ENCODE measurements around the gene STARD3NL. TPM values are rescaled to one million over a fixed set of nuclear protein-coding genes. Genes with fewer than 3 reads are reported as not detected.
"Not testable (repeated sequence)": the region's sequence is repeated elsewhere in the genome, so short reads cannot be mapped to it uniquely, and the experiment has no call there.

STARD3NL gene
- 45.1 TPM for polyA plus RNA-seq (2013, experiment 1 of 2; ENCODE audit: insufficient read length)
- 46.3 TPM for polyA plus RNA-seq (2013, experiment 2 of 2; ENCODE audit: insufficient read length)

GRCh38 chr7:38178004-38178694 is at the start of gene STARD3NL:
Gene STARD3NL (plus strand): TSS chr7:38178245. CDS start chr7:38207505, 29,260 bp downstream.
- peak; percentile 100 for DNase-seq

DNA sequence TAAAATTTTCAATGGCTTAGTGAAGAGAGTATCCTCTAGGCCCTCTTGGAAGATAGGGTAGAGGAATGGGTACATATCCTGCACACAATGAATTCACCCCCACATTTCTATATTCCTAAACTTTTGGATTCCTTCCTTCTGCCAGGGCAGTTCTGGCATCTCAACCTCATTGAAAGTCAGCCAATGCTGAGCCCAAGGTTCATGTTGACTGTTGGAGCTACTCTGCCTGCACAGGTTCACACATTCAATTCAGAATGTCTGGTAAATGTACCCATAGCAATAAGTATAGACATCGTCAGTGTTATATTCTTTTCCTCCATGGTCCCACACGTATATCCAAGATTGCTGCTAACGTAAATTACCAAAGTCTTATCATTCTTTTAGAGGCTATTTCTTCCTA is 48.9 kb upstream of the STARD3NL start:
- no peak for DNase-seq

DNA sequence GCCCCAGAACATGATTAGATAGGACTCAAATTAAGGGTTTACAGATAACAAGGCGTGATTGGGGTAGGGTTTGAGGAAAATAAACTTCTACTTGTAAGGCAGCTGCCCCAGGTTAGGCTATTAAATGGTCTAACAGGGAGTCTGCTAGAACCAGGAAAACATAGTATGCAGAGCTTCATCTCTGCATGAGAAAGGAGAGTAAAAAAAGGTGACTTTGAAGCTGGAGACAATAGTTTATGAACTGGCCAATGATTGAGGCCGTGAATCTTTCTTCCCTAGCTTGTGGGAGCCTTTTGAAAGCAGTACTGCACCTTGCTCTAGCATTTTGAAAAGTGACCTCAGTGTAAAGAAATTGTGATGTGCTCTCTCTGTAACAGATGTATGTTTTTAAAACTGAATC is 48.5 kb upstream of the STARD3NL start:
- no peak for DNase-seq

GRCh38 chr7:38138171-38138570 is 39.9 kb upstream of the STARD3NL start:
- no peak for DNase-seq

GRCh38 chr7:38141187-38141586 is 36.9 kb upstream of the STARD3NL start:
- no peak for DNase-seq

GRCh38 chr7:38142736-38143135 is 35.3 kb upstream of the STARD3NL start:
- no peak for DNase-seq

DNA sequence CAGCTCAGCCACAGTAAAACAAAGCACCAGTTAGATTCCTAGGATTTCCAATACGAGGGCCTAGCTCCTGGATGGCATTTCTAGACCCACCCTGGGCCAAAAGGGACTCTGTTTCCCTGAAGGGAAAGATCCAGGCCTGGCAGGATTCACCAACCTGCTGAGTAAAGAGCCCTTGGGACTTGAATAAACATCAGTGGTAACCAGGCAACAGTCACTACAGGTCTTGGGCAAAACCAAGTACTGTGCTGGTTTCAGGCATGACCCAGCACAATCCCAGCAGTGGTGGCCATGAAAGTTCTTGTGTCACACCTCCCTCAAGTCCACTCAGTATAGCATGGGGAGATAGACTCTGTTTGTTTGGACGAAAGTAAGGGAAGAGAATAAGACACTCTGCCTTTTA is 31.0 kb upstream of the STARD3NL start:
- no peak for DNase-seq

DNA sequence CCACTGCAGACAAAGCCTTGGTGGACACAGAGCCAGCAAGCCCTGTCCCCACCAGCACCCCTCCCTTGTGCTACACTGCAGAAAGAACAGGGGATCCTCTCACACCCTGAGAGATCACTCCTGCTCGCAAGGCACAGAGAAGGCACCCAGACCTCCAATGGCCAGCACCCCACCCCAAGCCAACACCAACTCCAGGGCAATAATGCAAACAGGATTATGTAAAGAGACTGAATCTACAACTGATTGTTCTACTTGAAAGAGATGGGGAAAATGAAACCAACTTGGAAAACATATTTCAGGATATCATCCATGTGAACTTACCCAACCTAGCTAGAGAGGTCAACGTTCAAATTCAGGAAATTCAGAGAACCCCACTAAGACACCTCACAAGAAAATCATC is 26.5 kb upstream of the STARD3NL start:
- no peak for DNase-seq

DNA sequence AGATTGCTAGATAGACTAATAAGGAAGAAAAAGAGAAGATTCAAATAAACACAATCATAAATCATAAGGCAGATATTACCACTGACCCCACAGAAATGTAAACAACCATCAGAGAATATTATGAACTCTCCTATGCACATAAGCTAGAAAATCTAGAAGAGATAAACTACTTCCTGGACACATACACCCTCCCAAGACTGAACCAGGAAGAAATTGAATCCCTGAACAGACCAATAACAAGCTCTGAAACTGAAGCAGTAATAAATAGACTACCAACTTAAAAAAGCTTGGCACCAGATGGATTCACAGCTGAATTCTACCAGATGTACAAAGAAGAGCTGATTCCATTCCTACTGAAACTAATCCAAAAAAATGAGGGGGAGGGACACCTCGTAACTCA is 24.5 kb upstream of the STARD3NL start:
- DNase-seq = no peak

DNA sequence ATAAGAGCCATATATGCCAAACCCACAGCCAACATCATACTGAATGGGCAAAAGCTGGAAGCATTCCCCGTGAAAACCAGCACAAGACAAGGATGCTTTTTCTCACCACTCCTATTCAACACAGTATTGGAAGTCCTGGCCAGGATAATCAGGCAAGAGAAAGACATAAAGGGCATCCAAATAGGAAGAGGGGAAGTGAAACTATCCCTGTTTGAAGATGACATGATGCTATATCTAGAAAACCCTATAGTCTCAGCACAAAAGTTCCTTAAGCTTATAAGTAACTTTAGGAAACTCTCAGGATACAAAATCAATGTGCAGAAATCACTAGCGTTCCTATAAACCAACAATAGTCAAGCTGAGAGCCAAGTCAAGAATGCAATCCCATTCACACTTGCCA is 23.8 kb upstream of the STARD3NL start:
- DNase-seq = no peak

- no peak for DNase-seq
Observed at GRCh38 chr7:38160003-38160571, 18.0 kb upstream of the STARD3NL start.

GRCh38 chr7:38162036-38162435 is 16.0 kb upstream of the STARD3NL start:
- DNase-seq = no peak

DNA sequence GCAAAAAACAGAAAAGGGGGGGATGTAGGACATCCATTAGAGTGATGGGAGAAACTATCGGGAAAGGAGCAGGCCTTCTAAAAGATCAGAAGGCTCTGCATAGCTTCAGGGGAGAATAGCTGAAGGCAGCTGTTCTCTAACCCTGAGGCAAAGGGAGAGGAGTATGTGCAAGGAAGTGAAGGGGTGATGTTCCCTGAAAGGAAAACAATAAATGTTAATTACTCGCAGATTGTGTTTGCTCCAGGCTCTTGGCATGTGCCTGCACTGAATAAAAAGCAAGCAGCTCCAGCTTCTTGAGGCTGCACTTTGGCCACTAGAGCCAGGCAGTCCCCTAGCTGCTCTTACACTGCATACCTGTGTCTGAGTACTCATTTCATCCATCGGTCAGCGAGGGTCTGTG is 14.4 kb upstream of the STARD3NL start:
- no peak for DNase-seq

DNA sequence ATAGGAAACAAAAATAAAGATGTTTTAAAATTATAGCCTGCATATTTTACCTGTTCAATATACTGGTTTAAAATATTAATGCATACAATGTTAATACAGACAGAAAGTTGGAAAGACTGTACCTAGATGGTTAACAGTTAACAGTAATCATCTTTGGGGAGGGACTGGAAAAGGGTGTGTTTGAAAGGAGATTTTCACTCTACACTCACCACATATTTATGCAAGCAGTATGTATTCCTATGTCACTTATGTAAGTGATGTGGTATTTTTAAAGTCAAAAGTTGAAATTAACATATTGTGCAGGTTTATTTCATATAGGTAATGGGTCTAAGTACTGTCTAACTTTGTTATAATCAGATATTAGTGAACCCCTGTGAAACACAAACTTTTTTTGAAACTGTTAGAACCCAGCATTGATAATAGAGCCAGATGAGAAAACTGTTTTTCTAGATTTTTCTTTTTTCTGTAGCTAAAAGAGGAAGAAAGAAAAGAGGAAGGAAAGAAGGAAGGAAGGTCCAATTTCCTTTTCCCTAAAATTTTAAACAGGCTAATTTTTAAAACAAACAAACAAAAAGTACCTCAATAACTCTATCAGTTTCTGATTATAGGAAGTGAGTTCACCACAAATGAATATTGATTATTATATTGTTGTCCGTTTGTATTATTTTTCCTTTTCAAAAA is 9.0 kb upstream of the STARD3NL start:
- no peak for DNase-seq

GRCh38 chr7:38169847-38170246 is 8.2 kb upstream of the STARD3NL start:
- DNase-seq = peak; percentile 69

DNA sequence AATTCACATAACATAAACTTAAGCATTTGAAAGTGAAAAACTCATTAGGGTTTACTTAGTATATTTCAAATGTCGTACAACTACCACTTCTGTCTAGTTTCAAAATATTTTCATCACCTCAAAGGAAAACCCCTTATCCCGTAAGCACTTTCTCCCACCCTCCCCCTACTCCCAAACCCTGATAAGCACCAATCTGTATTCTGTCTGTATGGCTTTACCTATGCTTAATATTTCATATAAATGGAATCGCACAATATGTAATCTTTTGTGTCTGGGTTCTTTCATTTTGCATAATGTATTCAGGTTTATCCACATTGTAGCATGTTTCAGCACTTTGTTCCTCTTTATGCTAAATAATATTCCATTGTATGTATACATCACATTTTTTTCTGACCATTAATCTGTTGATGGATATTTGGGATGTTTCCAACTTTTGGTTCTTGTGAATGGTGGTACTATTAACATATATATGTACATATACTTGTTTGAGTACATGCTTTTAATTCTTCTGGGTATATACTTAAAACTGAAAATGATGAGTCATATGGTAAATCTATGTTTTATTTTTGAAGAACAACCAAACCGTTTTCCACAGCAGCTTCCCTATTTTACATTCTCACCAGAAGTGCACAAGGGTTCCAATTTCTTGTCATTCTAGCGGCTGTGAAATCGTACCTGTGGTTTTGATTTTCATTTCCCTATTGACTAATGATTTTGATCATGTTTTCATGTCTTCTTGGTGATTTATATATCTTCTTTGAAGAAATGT is 6.2 kb upstream of the STARD3NL start:
- DNase-seq = no peak

- not testable (repeated sequence) for DNase-seq
Observed at GRCh38 chr7:38175547-38175946, 2.5 kb upstream of the STARD3NL start.

DNA sequence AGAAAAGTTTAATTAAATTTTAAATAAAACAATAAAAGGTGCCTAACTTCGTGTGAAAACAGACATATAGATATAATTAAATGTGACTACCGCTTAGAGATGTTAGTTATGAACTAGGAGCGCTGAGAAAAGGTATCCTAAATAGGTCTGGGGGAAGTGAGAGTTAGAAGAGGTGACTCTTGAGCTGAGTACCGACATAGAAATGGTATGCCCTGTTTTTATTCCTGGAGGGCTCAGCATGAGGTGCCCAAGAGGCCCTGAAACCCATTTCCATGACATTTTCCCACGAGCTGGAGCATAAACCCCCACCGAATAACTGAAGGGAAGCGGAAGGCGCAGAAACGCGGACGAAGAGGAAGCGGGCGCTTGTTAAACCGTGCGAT is 433 bp upstream of the STARD3NL start:
- no peak for DNase-seq

- peak; percentile 38 for DNase-seq
Observed at GRCh38 chr7:38178695-38179344, 775 bp downstream of the STARD3NL start.

DNA sequence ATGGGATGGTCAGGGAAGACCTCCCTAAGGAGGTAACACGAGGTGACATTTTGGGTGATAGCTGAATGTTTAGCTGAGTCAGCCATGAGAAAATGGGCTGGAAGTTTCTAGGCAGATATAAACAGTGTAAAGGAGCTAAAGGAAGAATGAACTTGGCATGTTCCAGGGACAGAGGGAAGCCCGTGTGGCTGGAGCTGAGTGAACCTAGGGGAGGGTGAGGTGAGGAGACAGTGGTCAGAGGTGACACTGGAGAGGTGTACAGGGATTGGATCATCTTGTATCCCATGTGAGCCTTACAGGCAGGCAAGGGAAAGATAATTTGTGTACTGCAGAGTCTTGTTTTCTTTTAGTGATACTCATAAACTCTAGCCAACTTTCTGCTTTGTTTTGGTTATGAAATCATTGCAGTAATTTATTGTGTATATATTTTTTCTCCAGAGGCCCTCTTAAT is 1.8 kb downstream of the STARD3NL start:
- no peak for DNase-seq

- DNase-seq = no peak
Observed at GRCh38 chr7:38181111-38181510, 3.1 kb downstream of the STARD3NL start.

GRCh38 chr7:38182450-38182849 is 4.4 kb downstream of the STARD3NL start:
- DNase-seq = no peak

All from fibroblast of skin of scalp (primary cell).